Pancreas (tissue), 10 donors: ENCODE measurements around the gene FRMD4A. TPM values are rescaled to one million over a fixed set of nuclear protein-coding genes. Genes with fewer than 3 reads are reported as not detected.

Experiments
- ATAC-seq, 4 donors: fragments of 200-7000 bp; cut with Tn5 transposase; one replicate each; pipeline versions ENCODE4 v1.8.0 to v1.9.1; 2020; ENCODE audit warnings: mild to moderate bottlenecking in 4 of 4, moderate library complexity in 4 of 4
- DNase-seq, 6 donors: peaks; one replicate each; pipeline ENCODE4 v3.0.0-alpha.2; 2020
- FAIRE-seq: peaks from 2 replicates; lab custom pipeline; 2012; peaks lifted over from hg19 to GRCh38; lab: Jason Lieb, UNC
- H3K27ac ChIP-seq, 4 donors: fragments of 200-600 bp; sonication (generic); 1 replicate in 3 of 4; 2 replicates in 1 of 4; pipeline versions ENCODE4 v1.5.0 to v1.8.0; 2020
- H3K27me3 ChIP-seq, 4 donors: fragments of 200-600 bp; one replicate each; pipeline ENCODE4 v1.8.0; 2021
- H3K36me3 ChIP-seq, 3 donors: fragments of 200-600 bp; sonication (generic) in 1 of 3; one replicate each; pipeline versions ENCODE4 v1.5.0 to v1.8.0; 2020 to 2021
- H3K4me1 ChIP-seq, 3 donors: fragments of 200-600 bp; one replicate each; pipeline ENCODE4 v1.8.0; 2021
- H3K4me3 ChIP-seq, 4 donors: fragments of 200-600 bp; sonication (generic) in 2 of 4; one replicate each; pipeline versions ENCODE4 v1.5.0 to v1.8.0; 2020 to 2021
- H3K9me3 ChIP-seq, 4 donors: fragments of 200-600 bp; one replicate each; pipeline ENCODE4 v1.8.0; 2021
- CTCF ChIP-seq, 4 donors: fragments of 200-600 bp; sonication (generic) in 3 of 4; IDR thresholded peaks; one replicate each; pipeline versions ENCODE4 v1.5.0 to v1.8.0; 2021; ENCODE audit warnings: antibody characterized with exemption in 4 of 4
- WGBS, 2 donors: extraction: QIAGEN DNeasy Blood & Tissue Kit; methylation state at CpG; one replicate each; pipeline ENCODE4 v1.1.7; 2013; 5-methylcytosine and 5-hydroxymethylcytosine counted together
- intact Hi-C, 3 donors: fragments of 100-400 bp; cut with DNase I; formaldehyde crosslinking; loops; one replicate each; pipeline versions ENCODE4 v1.11.1 to v1.14.2; 2022
- polyA plus RNA-seq, 2 donors: library from polyadenylated mRNA; stranded (reverse); fragments of 200-250 nt; gene quantifications; one replicate each; pipeline ENCODE4 v1.2.3, GENCODE V29; 2013
- total RNA-seq, 6 donors: library from RNA; stranded (reverse); fragmentation: NEBNext Ultra II Directional in 4 of 6; extraction: Animal tissue kit (Norgen Biotek cat#: 25700) in 4 of 6; gene quantifications; one replicate each; pipeline versions ENCODE4 v1.2.1 to v1.2.4, GENCODE V29; 2021 to 2023
- donor health status: healthy with polysubstance abuse.
- donor health status: DM: no; HTN: no; CAD: no; lungs with moderate emphysema.
- donor health status: DM: no; HTN: no; CAD: no.
- donor health status: control.
- donor health status: control.
- donor health status: Bipolar disorder and iron deficiency.
- donor health status: DM: yes; HTN: yes; CAD: no.
- donor health status: DM: no; HTN: no; CAD: no.
- donor health status: DM: no; HTN: no; CAD: no.
- donor health status: DM: yes; HTN: yes; CAD: no.

Gene FRMD4A
- total and polyA plus RNA-seq, 8 donors, result 13.5 to 27.5 (median 18.7) TPM

GRCh38 chr10:14374745-14375445, 44.2 kb upstream of the FRMD4A start:
- WGBS, 2 donors, result 70 to 72% methylated on average over 5 of the region's 5 CpGs
- Histone ChIP-seq H3K4me1 (peaks cover 0 to 12% (median 0%) of the 10 kb centered on the region in 3 donors), H3K4me3 (no peak overlapping the region), H3K27ac (no peak overlapping the region), H3K9me3 (no peaks in the 10 kb centered on the region), H3K36me3 (no peaks in the 10 kb centered on the region), H3K27me3 (no peaks in the 10 kb centered on the region)
- no peak for ATAC-seq
- no peak for DNase-seq
- no peak for FAIRE-seq
- TF ChIP-seq CTCF (IDR thresholded peaks at IDR 0.05), result no peak
- intact Hi-C loops, result no loop called here

GRCh38 chr10:14372606-14373005, 41.9 kb upstream of the FRMD4A start:
- no peaks in the 10 kb centered on the region for H3K9me3 ChIP-seq
- H3K27me3 ChIP-seq, result no peaks in the 10 kb centered on the region
- no peaks in the 10 kb centered on the region for H3K36me3 ChIP-seq
- FAIRE-seq (no peak), ATAC-seq (peak in 2 of 4 donors; percentile 7), DNase-seq (no peak)
- no peak overlapping the region for H3K27ac ChIP-seq
- no peak for TF ChIP-seq CTCF (IDR thresholded peaks at IDR 0.05)
- intact Hi-C loops, result no loop called here
- no peak overlapping the region for H3K4me3 ChIP-seq
- H3K4me1 ChIP-seq, result peaks cover 0 to 12% (median 0%) of the 10 kb centered on the region in 3 donors
- 67 to 77% methylated on average over 4 of the region's 4 CpGs for WGBS, 2 donors

- Histone ChIP-seq H3K4me1 (peaks cover 0 to 12% (median 0%) of the 10 kb centered on the region in 3 donors), H3K27me3 (no peaks in the 10 kb centered on the region), H3K4me3 (no peak overlapping the region), H3K27ac (no peak overlapping the region), H3K36me3 (no peaks in the 10 kb centered on the region), H3K9me3 (no peaks in the 10 kb centered on the region)
- intact Hi-C loops, result no loop called here
- no peak for DNase-seq
- no peak for FAIRE-seq
- no peak for ATAC-seq
- no peak for TF ChIP-seq CTCF (IDR thresholded peaks at IDR 0.05)
- WGBS, 2 donors, result 66 to 87% methylated on average over 4 of the region's 4 CpGs
These were observed 40.9 kb upstream of the FRMD4A start for GRCh38 chr10:14371581-14371980.

GRCh38 chr10:14370894-14371293, 40.2 kb upstream of the FRMD4A start:
- no peak for FAIRE-seq
- intact Hi-C loops, result no loop called here
- no peak for DNase-seq
- H3K9me3 ChIP-seq, result no peaks in the 10 kb centered on the region
- H3K27ac ChIP-seq, result no peak overlapping the region
- no peak for ATAC-seq
- no peak for TF ChIP-seq CTCF (IDR thresholded peaks at IDR 0.05)
- H3K4me1 ChIP-seq, result peaks cover 0 to 12% (median 0%) of the 10 kb centered on the region in 3 donors
- no peaks in the 10 kb centered on the region for H3K27me3 ChIP-seq
- H3K4me3 ChIP-seq, result no peak overlapping the region
- WGBS, 2 donors, result 95 to 97% methylated on average over 5 of the region's 5 CpGs
- H3K36me3 ChIP-seq, result no peaks in the 10 kb centered on the region

- ATAC-seq (no peak), FAIRE-seq (no peak), DNase-seq (no peak)
- intact Hi-C loops, result no loop called here
- Histone ChIP-seq H3K27ac (no peak overlapping the region), H3K9me3 (no peaks in the 10 kb centered on the region), H3K36me3 (no peaks in the 10 kb centered on the region), H3K4me3 (no peak overlapping the region), H3K4me1 (peaks cover 0 to 12% (median 0%) of the 10 kb centered on the region in 3 donors), H3K27me3 (no peaks in the 10 kb centered on the region)
- TF ChIP-seq CTCF (IDR thresholded peaks at IDR 0.05), result no peak
These were observed 39.2 kb upstream of the FRMD4A start for GRCh38 chr10:14369906-14370305.
